Kidney (tissue), 14 donors: ENCODE data around the gene SPEM1. TPM values are rescaled to one million over a fixed set of nuclear protein-coding genes. Genes with fewer than 3 reads are reported as not detected.

Source experiments
- DNase-seq, 5 donors: peaks; one replicate each; pipeline ENCODE4 v3.0.0-alpha.2; 2013 to 2020
- FAIRE-seq: peaks from 2 replicates; lab custom pipeline; 2012; peaks lifted over from hg19 to GRCh38; lab: Jason Lieb, UNC
- H3K27ac ChIP-seq, 2 donors: one replicate each; pipeline ENCODE4 v1.7.0; 2013; ENCODE audit warnings: low read depth in 2 of 2, low read length in 2 of 2, inconsistent platforms in 1 of 2
- H3K27me3 ChIP-seq: one replicate; pipeline ENCODE4 v1.7.1; 2013; ENCODE audit warnings: low read length, inconsistent platforms; ENCODE audit not compliant: control insufficient read depth, insufficient read depth
- H3K36me3 ChIP-seq, 3 donors: one replicate each; pipeline versions ENCODE4 v1.7.0 to v1.7.1; 2013; ENCODE audit warnings: low read length in 3 of 3, control low read depth in 1 of 3, inconsistent platforms in 1 of 3; ENCODE audit not compliant: insufficient read depth in 3 of 3, control insufficient read depth in 2 of 3
- H3K4me1 ChIP-seq, 3 donors: one replicate each; pipeline versions ENCODE4 v1.7.0 to v1.7.1; 2013; ENCODE audit warnings: low read length in 3 of 3, inconsistent platforms in 1 of 3, low read depth in 1 of 3; ENCODE audit not compliant: control insufficient read depth in 2 of 3, insufficient read depth in 2 of 3
- H3K4me3 ChIP-seq, 3 donors: one replicate each; pipeline versions ENCODE4 v1.7.0 to v1.8.1; 2013; ENCODE audit warnings: low read length in 3 of 3, control low read depth in 1 of 3, inconsistent platforms in 1 of 3
- H3K9ac ChIP-seq, 3 donors: one replicate each; pipeline versions ENCODE4 v1.7.0 to v1.7.1; 2013; ENCODE audit warnings: low read length in 3 of 3, control low read depth in 1 of 3, inconsistent platforms in 1 of 3
- H3K9me3 ChIP-seq, 3 donors: one replicate each; pipeline versions ENCODE4 v1.7.0 to v1.7.1; 2013; ENCODE audit warnings: low read length in 3 of 3, control low read depth in 1 of 3, inconsistent platforms in 1 of 3; ENCODE audit not compliant: control insufficient read depth in 2 of 3, insufficient read depth in 1 of 3
- intact Hi-C: fragments of 100-400 bp; cut with DNase I; formaldehyde crosslinking; loops from one replicate; pipeline ENCODE4 v1.11.1; 2022
- polyA plus RNA-seq: library from polyadenylated mRNA; stranded (reverse); fragments of 350-450 nt; fragmentation: Illumina TruSeq; extraction: RNeasy Lipid Tissue Mini Kit (QIAGEN cat#74804); gene quantifications from one replicate; pipeline ENCODE4 v1.2.3, GENCODE V29; 2014; ENCODE audit warnings: low read depth, low replicate concordance; ENCODE audit not compliant: insufficient read depth
- total RNA-seq: library from RNA; stranded (reverse); fragmentation: NEBNext Ultra II Directional; extraction: Animal tissue kit (Norgen Biotek cat#: 25700); gene quantifications from one replicate; pipeline ENCODE4 v1.2.1, GENCODE V29; 2021
- TF ChIP-seq, protein P1 (sequence below): IDR thresholded peaks from 3 replicates; pipeline ENCODE4 v1.5.1; 2012; ENCODE audit warnings: mild to moderate bottlenecking, moderate library complexity, borderline replicate concordance; ENCODE audit not compliant: insufficient read depth; ENCODE audit errors: extremely low read depth
- donor health status: control.
- donor health status: control.
- donor health status: control.
- donor health status: control.
- donor health status: control.
- donor health status: DM: yes; HTN: yes; CAD: no.
- donor health status: Normal renal cell carcinoma (clear cell type).

SPEM1 gene
- total and polyA plus RNA-seq, 2 donors from 2014 or later: not detected

DNA sequence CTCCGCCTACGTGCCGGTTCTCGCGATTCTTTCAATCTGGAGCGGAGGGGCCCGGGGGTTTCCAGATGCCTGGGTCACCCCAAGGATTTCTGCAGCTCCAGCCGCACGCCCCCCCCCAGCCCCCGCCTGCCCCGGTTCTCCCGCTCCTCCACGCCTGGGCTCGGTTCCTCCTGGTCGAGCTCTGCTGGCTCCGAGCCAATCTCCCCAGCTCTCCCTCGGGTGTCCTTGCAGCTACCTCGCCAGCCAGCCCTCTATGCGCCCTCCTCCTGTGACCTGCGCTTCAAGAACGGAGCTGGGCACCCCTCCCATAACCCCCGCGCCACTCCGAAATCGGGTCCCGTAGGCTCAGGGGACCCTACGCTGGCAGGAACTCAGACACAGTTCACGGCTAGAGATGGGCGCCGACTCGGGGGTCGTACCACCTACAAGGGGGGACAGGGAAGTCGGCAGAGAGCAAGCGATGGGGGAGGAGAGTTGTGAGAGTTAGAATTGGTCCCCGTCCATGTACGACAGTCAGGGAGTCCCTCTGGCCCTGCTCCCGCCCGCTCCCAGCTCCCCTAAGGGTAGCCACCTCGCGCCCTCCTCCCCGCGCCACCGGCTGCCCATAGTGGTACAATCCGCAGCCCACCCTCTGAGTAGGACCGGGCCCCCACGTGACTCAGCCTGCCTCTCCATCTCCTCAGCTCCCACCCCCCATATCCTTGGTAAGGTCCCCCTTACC lies 20.1 kb downstream of the SPEM1 start:
- DNase-seq (peak; percentile 76 to 91 (median 79)), FAIRE-seq (no peak)
- H3K4me1 ChIP-seq: peaks cover 0 to 26% (median 5%) of the 10 kb centered on the region in 3 donors
- H3K36me3 ChIP-seq: no peaks in the 10 kb centered on the region
- H3K9me3 ChIP-seq: no peaks in the 10 kb centered on the region
- peak overlapping the region; percentile 42 to 51 (median 49) for H3K4me3 ChIP-seq
- H3K27me3 ChIP-seq: peaks cover 7% of the 10 kb centered on the region
- intact Hi-C loops: no loop called here
- no peak overlapping the region for H3K27ac ChIP-seq
- peak overlapping the region in 2 of 3 donors; percentile 55 to 75 for H3K9ac ChIP-seq
- TF ChIP-seq, protein P1, sequence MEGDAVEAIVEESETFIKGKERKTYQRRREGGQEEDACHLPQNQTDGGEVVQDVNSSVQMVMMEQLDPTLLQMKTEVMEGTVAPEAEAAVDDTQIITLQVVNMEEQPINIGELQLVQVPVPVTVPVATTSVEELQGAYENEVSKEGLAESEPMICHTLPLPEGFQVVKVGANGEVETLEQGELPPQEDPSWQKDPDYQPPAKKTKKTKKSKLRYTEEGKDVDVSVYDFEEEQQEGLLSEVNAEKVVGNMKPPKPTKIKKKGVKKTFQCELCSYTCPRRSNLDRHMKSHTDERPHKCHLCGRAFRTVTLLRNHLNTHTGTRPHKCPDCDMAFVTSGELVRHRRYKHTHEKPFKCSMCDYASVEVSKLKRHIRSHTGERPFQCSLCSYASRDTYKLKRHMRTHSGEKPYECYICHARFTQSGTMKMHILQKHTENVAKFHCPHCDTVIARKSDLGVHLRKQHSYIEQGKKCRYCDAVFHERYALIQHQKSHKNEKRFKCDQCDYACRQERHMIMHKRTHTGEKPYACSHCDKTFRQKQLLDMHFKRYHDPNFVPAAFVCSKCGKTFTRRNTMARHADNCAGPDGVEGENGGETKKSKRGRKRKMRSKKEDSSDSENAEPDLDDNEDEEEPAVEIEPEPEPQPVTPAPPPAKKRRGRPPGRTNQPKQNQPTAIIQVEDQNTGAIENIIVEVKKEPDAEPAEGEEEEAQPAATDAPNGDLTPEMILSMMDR: no peak

DNA sequence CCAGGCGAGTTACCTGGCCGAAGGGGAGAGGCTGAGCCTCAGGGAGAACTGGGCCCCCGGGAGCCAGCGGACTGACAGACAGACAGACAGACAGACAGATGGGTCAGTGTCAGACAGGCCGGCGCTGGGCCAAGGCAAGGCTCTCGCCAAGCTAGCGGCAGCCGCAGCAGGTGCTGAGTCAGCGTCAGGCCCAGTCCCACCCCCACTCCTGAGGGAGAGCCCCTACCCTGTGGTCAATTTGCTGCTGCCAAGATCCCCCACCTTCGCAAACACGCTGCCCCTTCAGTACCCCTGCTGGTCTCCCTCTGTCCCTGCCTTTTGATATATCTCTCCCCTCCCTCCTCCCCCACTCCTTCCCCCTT lies 20.7 kb downstream of the SPEM1 start:
- TF ChIP-seq, protein P1: no peak
- DNase-seq (peak; percentile 55 to 85 (median 66)), FAIRE-seq (no peak)
- H3K4me1 ChIP-seq: peaks cover 0 to 23% (median 7%) of the 10 kb centered on the region in 3 donors
- H3K27ac ChIP-seq: no peak overlapping the region
- intact Hi-C loops: no loop called here
- no peaks in the 10 kb centered on the region for H3K9me3 ChIP-seq
- H3K9ac ChIP-seq: peak overlapping the region in 1 of 3 donors; percentile 75
- H3K36me3 ChIP-seq: no peaks in the 10 kb centered on the region
- peak overlapping the region in 1 of 3 donors; percentile 49 for H3K4me3 ChIP-seq
- peaks cover 7% of the 10 kb centered on the region for H3K27me3 ChIP-seq

DNA sequence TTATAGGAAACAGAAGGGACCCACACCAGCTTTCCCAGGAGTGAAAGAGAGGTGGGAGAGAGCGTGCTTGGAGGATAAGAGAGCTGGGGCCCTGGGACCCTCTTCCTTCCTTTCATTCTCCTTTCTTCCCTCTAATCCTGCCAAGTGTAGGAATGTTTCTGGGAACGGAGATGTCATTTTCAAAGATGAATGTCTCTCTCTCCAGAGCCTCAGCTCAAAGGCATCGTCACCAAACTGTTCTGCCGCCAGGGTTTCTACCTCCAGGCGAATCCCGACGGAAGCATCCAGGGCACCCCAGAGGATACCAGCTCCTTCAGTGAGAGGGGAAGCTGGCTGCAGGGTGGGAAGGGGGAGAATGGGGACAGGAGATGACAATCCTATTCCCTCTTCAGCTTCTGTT lies 21.1 kb downstream of the SPEM1 start:
- no peak overlapping the region for H3K27ac ChIP-seq
- peaks cover 9% of the 10 kb centered on the region for H3K27me3 ChIP-seq
- no peaks in the 10 kb centered on the region for H3K36me3 ChIP-seq
- intact Hi-C loops: no loop called here
- FAIRE-seq: no peak
- H3K4me1 ChIP-seq: peaks cover 0 to 20% (median 7%) of the 10 kb centered on the region in 3 donors
- no peak overlapping the region for H3K4me3 ChIP-seq
- no peak overlapping the region for H3K9ac ChIP-seq
- peak in 1 of 5 donors; percentile 24 for DNase-seq
- H3K9me3 ChIP-seq: no peaks in the 10 kb centered on the region
- TF ChIP-seq, protein P1: no peak
